Measurements from ENCODE around the gene NKX2-2. TPM values are rescaled to one million over a fixed set of nuclear protein-coding genes. Genes with fewer than 3 reads are reported as not detected.

The NKX2-2 gene
- total and polyA plus RNA-seq, 2 donors (not counting 3 experiments of a cell fraction or from before 2014, with no cell fraction given) = not detected

- ChIA-PET POLR2A (no interaction called here), CTCF (interaction anchor here (1.4 kb wide), 1 partner anchor 15 kb away, joined by 4 read pairs; no protein-coding TSS in a partner anchor)
- no peaks in the 10 kb centered on the region for H3K9me3 ChIP-seq (replicated peaks; ENCODE audit: control insufficient read depth, insufficient read depth, low read length)
- no peaks in the 10 kb centered on the region for H4K20me1 ChIP-seq (replicated peaks; ENCODE audit: control insufficient read depth, extremely low read depth, insufficient read depth, low read length)
- dilution Hi-C loops (cut with MboI; ENCODE audit: extremely low pct_ligation_motif_present, low sequenced_read_pairs) = no loop called here
- no peak for TF ChIP-seq MAX (IDR thresholded peaks at IDR 0.05; ENCODE audit: insufficient read depth, insufficient read length)
- no peak for TF ChIP-seq POLR2AphosphoS5 (IDR thresholded peaks at IDR 0.05; ENCODE audit: insufficient read depth, low read depth, low read length)
- TF ChIP-seq EZH2 (IDR thresholded peaks at IDR 0.05; ENCODE audit: borderline replicate concordance, low read depth, low read length, severe bottlenecking) = no peak
- TF ChIP-seq JUN (IDR thresholded peaks at IDR 0.05; ENCODE audit: borderline replicate concordance, insufficient read depth, insufficient read length, low read depth) = no peak
- TF ChIP-seq, protein P1, sequence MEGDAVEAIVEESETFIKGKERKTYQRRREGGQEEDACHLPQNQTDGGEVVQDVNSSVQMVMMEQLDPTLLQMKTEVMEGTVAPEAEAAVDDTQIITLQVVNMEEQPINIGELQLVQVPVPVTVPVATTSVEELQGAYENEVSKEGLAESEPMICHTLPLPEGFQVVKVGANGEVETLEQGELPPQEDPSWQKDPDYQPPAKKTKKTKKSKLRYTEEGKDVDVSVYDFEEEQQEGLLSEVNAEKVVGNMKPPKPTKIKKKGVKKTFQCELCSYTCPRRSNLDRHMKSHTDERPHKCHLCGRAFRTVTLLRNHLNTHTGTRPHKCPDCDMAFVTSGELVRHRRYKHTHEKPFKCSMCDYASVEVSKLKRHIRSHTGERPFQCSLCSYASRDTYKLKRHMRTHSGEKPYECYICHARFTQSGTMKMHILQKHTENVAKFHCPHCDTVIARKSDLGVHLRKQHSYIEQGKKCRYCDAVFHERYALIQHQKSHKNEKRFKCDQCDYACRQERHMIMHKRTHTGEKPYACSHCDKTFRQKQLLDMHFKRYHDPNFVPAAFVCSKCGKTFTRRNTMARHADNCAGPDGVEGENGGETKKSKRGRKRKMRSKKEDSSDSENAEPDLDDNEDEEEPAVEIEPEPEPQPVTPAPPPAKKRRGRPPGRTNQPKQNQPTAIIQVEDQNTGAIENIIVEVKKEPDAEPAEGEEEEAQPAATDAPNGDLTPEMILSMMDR (IDR thresholded peaks at IDR 0.05; ENCODE audit: extremely low read depth in 1 of 2, insufficient read depth in 1 of 2, low read depth in 1 of 2, low read length in 2 of 2) = no peak
- no peak for TF ChIP-seq FOS (IDR thresholded peaks at IDR 0.05; ENCODE audit: borderline replicate concordance, insufficient read depth, low read length)
- TF ChIP-seq POLR2A (IDR thresholded peaks at IDR 0.05; ENCODE audit: low read depth, low read length) = no peak
- TF ChIP-seq MYC (IDR thresholded peaks at IDR 0.05; ENCODE audit: low read depth, low read length) = no peak
- no peak for TF ChIP-seq GATA2 (IDR thresholded peaks at IDR 0.05; ENCODE audit: insufficient read depth, insufficient read length, low read depth, low read length)
- FAIRE-seq = no peak
- no peaks in the 10 kb centered on the region for H3K9me1 ChIP-seq (replicated peaks; ENCODE audit: control insufficient read depth, extremely low read depth, insufficient read depth, low read length)
- intact Hi-C loops (cut with micrococcal nuclease) = no loop called here
- no peaks in the 10 kb centered on the region for H3K4me1 ChIP-seq (ENCODE audit: control insufficient read depth, extremely low read depth, insufficient read depth, low read length)
- BruUV-seq (replicated peaks) = no TSS peak
- no peak overlapping the region for H3K4me3 ChIP-seq (replicated peaks in 1 of 3; ENCODE audit: insufficient read depth in 1 of 3, low read depth in 1 of 3, low read length in 3 of 3)
- H2AFZ ChIP-seq (ENCODE audit: low read depth, low read length) = no peak overlapping the region
- no peak overlapping the region for H3K4me2 ChIP-seq (ENCODE audit: insufficient read depth, low read length)
- no peak overlapping the region for H3K27ac ChIP-seq (ENCODE audit: insufficient read depth, low read depth, low read length)
- no peak for DNase-seq (ENCODE audit: low read depth, low spot score)
- no peak overlapping the region for H3K9ac ChIP-seq (replicated peaks; ENCODE audit: extremely low read depth, insufficient read depth, low read length)
- no peaks in the 10 kb centered on the region for H3K36me3 ChIP-seq (ENCODE audit: control insufficient read depth in 2 of 2, extremely low read depth in 1 of 2, insufficient read depth in 2 of 2, low read length in 2 of 2)
- no peaks in the 10 kb centered on the region for H3K27me3 ChIP-seq (ENCODE audit: control insufficient read depth in 2 of 2, insufficient read depth in 2 of 2, low read length in 2 of 2)
- H3K79me2 ChIP-seq (ENCODE audit: control insufficient read depth, insufficient read depth, low read length) = no peaks in the 10 kb centered on the region
Observed at GRCh38 chr20:21555470-21556120, 41.7 kb upstream of the NKX2-2 start.
